Uterus (tissue), 2 donors: Measurements from ENCODE around the gene LRP11.

Experiments used
- CTCF ChIP-seq, 4 experiments: fragments of 200-600 bp in 2 of 4; fragments of 450-650 bp in 2 of 4; sonication (generic) in 2 of 4; IDR thresholded peaks; one replicate each; pipeline ENCODE4 v1.5.1; 2016 to 2019; ENCODE audit warnings: antibody characterized with exemption in 4 of 4, mild to moderate bottlenecking in 2 of 4, moderate library complexity in 1 of 4
- POLR2A ChIP-seq, 2 donors: fragments of 450-650 bp; IDR thresholded peaks; one replicate each; pipeline ENCODE4 v1.6.1; 2016; ENCODE audit warnings: antibody characterized with exemption in 2 of 2, mild to moderate bottlenecking in 1 of 2, moderate library complexity in 1 of 2

- TF ChIP-seq CTCF (IDR thresholded peaks at IDR 0.05) (no peak), POLR2A (IDR thresholded peaks at IDR 0.05) (no peak)
Measured at GRCh38 chr6:149831308-149831820, 32.8 kb downstream of the LRP11 start.
